Measurements from ENCODE around the gene IFI35. TPM values are rescaled to one million over a fixed set of nuclear protein-coding genes. Genes with fewer than 3 reads are reported as not detected.

Gene IFI35
- total RNA-seq, 5 donors from 2014 or later (not counting 1 experiment from before 2014, with no cell fraction given): 27.0 to 44.6 (median 34.1) TPM

DNA sequence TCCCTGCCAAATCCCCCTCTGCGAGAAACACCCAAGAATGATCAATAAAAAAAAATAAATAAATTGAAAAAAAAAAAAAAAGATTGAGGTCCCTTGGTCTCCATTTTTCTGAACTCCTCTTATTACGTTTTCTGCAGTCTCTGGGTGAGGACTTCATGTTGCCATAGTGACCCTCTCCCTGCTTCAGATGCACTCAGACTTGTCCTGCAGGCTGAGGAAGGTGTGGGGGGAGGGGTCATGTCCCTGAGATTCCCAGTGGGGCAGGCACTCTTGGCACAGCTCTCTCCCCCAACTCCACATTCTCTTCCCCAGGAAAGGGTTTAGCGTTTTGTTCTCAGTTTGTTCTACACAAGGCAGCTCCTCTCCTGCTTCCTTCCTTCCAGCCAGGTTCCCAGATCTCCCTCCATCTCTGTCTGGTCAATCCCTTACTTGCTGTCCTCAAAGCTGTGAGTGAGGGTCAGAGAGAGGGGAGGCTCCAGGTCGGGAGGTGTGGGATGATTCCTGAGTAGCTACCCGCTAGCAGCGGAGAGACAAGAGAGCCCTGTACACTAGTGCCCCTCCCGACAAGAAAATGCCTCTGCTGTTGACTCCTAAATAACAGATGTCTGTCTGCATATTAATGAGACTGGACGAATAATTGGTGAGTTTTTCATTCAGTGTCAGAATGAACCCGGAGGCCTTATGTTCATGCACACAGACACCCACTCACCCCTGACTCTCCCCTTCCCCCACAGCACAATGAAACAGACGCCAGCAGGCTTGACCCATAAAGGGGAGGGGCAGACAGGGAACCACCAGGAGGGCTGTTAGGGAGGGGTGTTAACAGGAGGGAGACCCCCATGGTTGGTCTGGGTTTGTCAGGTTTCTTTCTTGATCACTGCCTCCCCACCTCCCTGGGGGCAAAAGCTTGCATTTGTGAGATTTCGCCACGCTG, 27.6 kb downstream of the IFI35 start:
- 80% methylated on average over 7 of the region's 12 CpGs for WGBS (ENCODE audit: insufficient coverage)
- Mint-ChIP-seq H3K27me3 (no peaks in the 10 kb centered on the region), H3K4me3 (no peak overlapping the region), H3K4me1 (no peaks in the 10 kb centered on the region), H3K27ac (no peak overlapping the region), H3K36me3 (no peaks in the 10 kb centered on the region), H3K9me3 (no peaks in the 10 kb centered on the region)
- Histone ChIP-seq H3K27ac (ENCODE audit: low read length) (no peak overlapping the region), H3K4me1 (ENCODE audit: control insufficient read depth in 1 of 2, extremely low read depth in 1 of 2, insufficient read depth in 2 of 2, low read length in 2 of 2) (no peaks in the 10 kb centered on the region), H3K27me3 (replicated peaks in 1 of 2; ENCODE audit: control insufficient read depth in 2 of 2, extremely low read depth in 1 of 2, insufficient read depth in 2 of 2, low read length in 1 of 2) (no peaks in the 10 kb centered on the region), H3K9me3 (no peaks in the 10 kb centered on the region), H3K4me3 (ENCODE audit: control insufficient read depth in 1 of 2, extremely low read depth in 1 of 2, low read length in 1 of 2) (no peak overlapping the region), H3K36me3 (ENCODE audit: control insufficient read depth in 2 of 2, extremely low read depth in 1 of 2, insufficient read depth in 1 of 2, low read length in 1 of 2) (no peaks in the 10 kb centered on the region)
- ChIA-PET POLR2A (interaction anchor here in 1 of 2 donors (0.7 kb wide), 1 partner anchor 358 kb away, joined by 7 read pairs; no protein-coding TSS in a partner anchor), CTCF (interaction anchor here in 1 of 2 donors (0.6 kb wide), 1 partner anchor 114 kb away, joined by 3 read pairs; no protein-coding TSS in a partner anchor)
- no peak for ATAC-seq (replicated peaks in 1 of 4)
- no peak for DNase-seq

GRCh38 chr17:43034894-43035293, 28.3 kb downstream of the IFI35 start:
- Mint-ChIP-seq H3K4me3 (no peak overlapping the region), H3K9me3 (no peaks in the 10 kb centered on the region), H3K27ac (no peak overlapping the region), H3K36me3 (no peaks in the 10 kb centered on the region), H3K4me1 (no peaks in the 10 kb centered on the region), H3K27me3 (no peaks in the 10 kb centered on the region)
- CTCF ChIA-PET: interaction anchor here in 1 of 2 donors (0.6 kb wide), 1 partner anchor 113 kb away, joined by 3 read pairs; no protein-coding TSS in a partner anchor
- H3K27ac ChIP-seq (ENCODE audit: low read length): no peak overlapping the region
- DNase-seq (no peak), ATAC-seq (replicated peaks in 1 of 4) (no peak)
- 94% methylated on average over 3 of the region's 3 CpGs for WGBS (ENCODE audit: insufficient coverage)
- no peaks in the 10 kb centered on the region for H3K4me1 ChIP-seq (ENCODE audit: control insufficient read depth in 1 of 2, extremely low read depth in 1 of 2, insufficient read depth in 2 of 2, low read length in 2 of 2)
- H3K27me3 ChIP-seq (replicated peaks in 1 of 2; ENCODE audit: control insufficient read depth in 2 of 2, extremely low read depth in 1 of 2, insufficient read depth in 2 of 2, low read length in 1 of 2): no peaks in the 10 kb centered on the region
- POLR2A ChIA-PET: no interaction called here
- no peak overlapping the region for H3K4me3 ChIP-seq (ENCODE audit: control insufficient read depth in 1 of 2, extremely low read depth in 1 of 2, low read length in 1 of 2)
- no peaks in the 10 kb centered on the region for H3K9me3 ChIP-seq
- no peaks in the 10 kb centered on the region for H3K36me3 ChIP-seq (ENCODE audit: control insufficient read depth in 2 of 2, extremely low read depth in 1 of 2, insufficient read depth in 1 of 2, low read length in 1 of 2)

- ChIA-PET CTCF (no interaction called here), POLR2A (no interaction called here)
- no peaks in the 10 kb centered on the region for H3K27me3 Mint-ChIP-seq
- Histone ChIP-seq H3K27ac (ENCODE audit: low read length) (no peak overlapping the region), H3K4me3 (ENCODE audit: control insufficient read depth in 1 of 2, extremely low read depth in 1 of 2, low read length in 1 of 2) (no peak overlapping the region), H3K4me1 (ENCODE audit: control insufficient read depth in 1 of 2, extremely low read depth in 1 of 2, insufficient read depth in 2 of 2, low read length in 2 of 2) (no peaks in the 10 kb centered on the region), H3K36me3 (ENCODE audit: control insufficient read depth in 2 of 2, extremely low read depth in 1 of 2, insufficient read depth in 1 of 2, low read length in 1 of 2) (no peaks in the 10 kb centered on the region), H3K27me3 (replicated peaks in 1 of 2; ENCODE audit: control insufficient read depth in 2 of 2, extremely low read depth in 1 of 2, insufficient read depth in 2 of 2, low read length in 1 of 2) (no peaks in the 10 kb centered on the region), H3K9me3 (no peaks in the 10 kb centered on the region)
- ATAC-seq (replicated peaks in 1 of 4) (no peak), DNase-seq (no peak)
- no peaks in the 10 kb centered on the region for H3K9me3 Mint-ChIP-seq
- WGBS (ENCODE audit: insufficient coverage): no CpG with 5 or more reads among the region's 2 CpGs
- H3K4me1 Mint-ChIP-seq: no peaks in the 10 kb centered on the region
- no peaks in the 10 kb centered on the region for H3K36me3 Mint-ChIP-seq
- no peak overlapping the region for H3K27ac Mint-ChIP-seq
- no peak overlapping the region for H3K4me3 Mint-ChIP-seq
These were observed 33.1 kb downstream of the IFI35 start for GRCh38 chr17:43039646-43040045.

DNA sequence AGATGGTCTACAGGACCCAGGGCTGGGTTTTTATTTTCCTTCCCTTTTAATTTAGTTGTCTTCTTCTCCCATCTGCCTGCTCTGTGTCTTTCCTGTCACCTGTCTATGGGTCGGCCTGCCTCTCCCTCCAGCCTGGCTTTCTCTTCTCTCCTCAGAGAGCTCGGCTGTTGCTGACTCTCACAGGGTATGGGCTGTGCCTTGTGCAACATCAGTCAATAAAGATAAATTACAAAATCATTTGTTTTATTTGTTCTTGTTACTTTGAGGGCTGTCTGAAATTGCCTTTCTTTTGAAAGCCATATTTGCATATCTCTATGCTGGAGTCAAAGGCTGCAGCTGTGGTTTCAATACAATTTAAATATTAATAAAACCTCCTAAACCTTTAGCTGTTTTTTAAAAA, 34.1 kb downstream of the IFI35 start:
- no peak overlapping the region for H3K27ac Mint-ChIP-seq
- no peak overlapping the region for H3K4me3 Mint-ChIP-seq
- H3K4me1 ChIP-seq (ENCODE audit: control insufficient read depth in 1 of 2, extremely low read depth in 1 of 2, insufficient read depth in 2 of 2, low read length in 2 of 2): no peaks in the 10 kb centered on the region
- no peak overlapping the region for H3K4me3 ChIP-seq (ENCODE audit: control insufficient read depth in 1 of 2, extremely low read depth in 1 of 2, low read length in 1 of 2)
- no peaks in the 10 kb centered on the region for H3K27me3 Mint-ChIP-seq
- H3K4me1 Mint-ChIP-seq: no peaks in the 10 kb centered on the region
- no peaks in the 10 kb centered on the region for H3K9me3 ChIP-seq
- no peak overlapping the region for H3K27ac ChIP-seq (ENCODE audit: low read length)
- H3K36me3 Mint-ChIP-seq: no peaks in the 10 kb centered on the region
- no peaks in the 10 kb centered on the region for H3K27me3 ChIP-seq (replicated peaks in 1 of 2; ENCODE audit: control insufficient read depth in 2 of 2, extremely low read depth in 1 of 2, insufficient read depth in 2 of 2, low read length in 1 of 2)
- 100% methylated on average over 1 of the region's 2 CpGs for WGBS (ENCODE audit: insufficient coverage)
- DNase-seq (no peak), ATAC-seq (replicated peaks in 1 of 4) (no peak)
- no peaks in the 10 kb centered on the region for H3K36me3 ChIP-seq (ENCODE audit: control insufficient read depth in 2 of 2, extremely low read depth in 1 of 2, insufficient read depth in 1 of 2, low read length in 1 of 2)
- no peaks in the 10 kb centered on the region for H3K9me3 Mint-ChIP-seq
- CTCF ChIA-PET: no interaction called here
- POLR2A ChIA-PET: no interaction called here

GRCh38 chr17:43042025-43042628, 35.5 kb downstream of the IFI35 start:
- H3K9me3 ChIP-seq: no peaks in the 10 kb centered on the region
- no peak overlapping the region for H3K27ac Mint-ChIP-seq
- ChIA-PET POLR2A (no interaction called here), CTCF (no interaction called here)
- no peak overlapping the region for H3K27ac ChIP-seq (ENCODE audit: low read length)
- H3K4me1 ChIP-seq (ENCODE audit: control insufficient read depth in 1 of 2, extremely low read depth in 1 of 2, insufficient read depth in 2 of 2, low read length in 2 of 2): no peaks in the 10 kb centered on the region
- H3K36me3 Mint-ChIP-seq: no peaks in the 10 kb centered on the region
- H3K9me3 Mint-ChIP-seq: no peaks in the 10 kb centered on the region
- ATAC-seq (replicated peaks in 1 of 4) (no peak), DNase-seq (no peak)
- no peak overlapping the region for H3K4me3 ChIP-seq (ENCODE audit: control insufficient read depth in 1 of 2, extremely low read depth in 1 of 2, low read length in 1 of 2)
- no peaks in the 10 kb centered on the region for H3K27me3 Mint-ChIP-seq
- H3K36me3 ChIP-seq (ENCODE audit: control insufficient read depth in 2 of 2, extremely low read depth in 1 of 2, insufficient read depth in 1 of 2, low read length in 1 of 2): no peaks in the 10 kb centered on the region
- H3K27me3 ChIP-seq (replicated peaks in 1 of 2; ENCODE audit: control insufficient read depth in 2 of 2, extremely low read depth in 1 of 2, insufficient read depth in 2 of 2, low read length in 1 of 2): no peaks in the 10 kb centered on the region
- WGBS (ENCODE audit: insufficient coverage): 100% methylated on average over 3 of the region's 5 CpGs
- H3K4me1 Mint-ChIP-seq: no peaks in the 10 kb centered on the region
- H3K4me3 Mint-ChIP-seq: no peak overlapping the region

DNA sequence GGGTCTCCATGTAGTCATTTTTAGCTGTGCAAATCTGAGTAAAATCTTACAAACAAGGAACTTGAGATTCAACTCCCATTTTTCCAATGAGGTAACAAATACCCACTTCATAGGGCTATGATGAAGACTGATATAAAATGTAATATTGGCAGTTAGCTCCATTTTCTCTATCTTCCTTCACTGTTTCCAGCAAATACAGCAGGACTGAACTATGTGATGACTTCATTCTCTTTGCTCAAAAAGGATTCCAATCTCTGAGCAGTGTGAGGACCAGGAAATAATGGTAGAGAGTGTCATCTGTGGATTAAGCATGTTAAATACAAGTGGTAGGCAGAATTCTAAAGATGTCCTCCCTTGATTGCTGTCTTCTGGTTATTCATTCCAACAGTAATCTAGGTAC, 36.7 kb downstream of the IFI35 start:
- Mint-ChIP-seq H3K9me3 (no peaks in the 10 kb centered on the region), H3K4me1 (no peaks in the 10 kb centered on the region), H3K4me3 (no peak overlapping the region), H3K27me3 (no peaks in the 10 kb centered on the region), H3K27ac (no peak overlapping the region), H3K36me3 (no peaks in the 10 kb centered on the region)
- Histone ChIP-seq H3K27ac (ENCODE audit: low read length) (no peak overlapping the region), H3K36me3 (ENCODE audit: control insufficient read depth in 2 of 2, extremely low read depth in 1 of 2, insufficient read depth in 1 of 2, low read length in 1 of 2) (no peaks in the 10 kb centered on the region), H3K4me1 (ENCODE audit: control insufficient read depth in 1 of 2, extremely low read depth in 1 of 2, insufficient read depth in 2 of 2, low read length in 2 of 2) (no peaks in the 10 kb centered on the region), H3K4me3 (ENCODE audit: control insufficient read depth in 1 of 2, extremely low read depth in 1 of 2, low read length in 1 of 2) (no peak overlapping the region), H3K9me3 (no peaks in the 10 kb centered on the region), H3K27me3 (replicated peaks in 1 of 2; ENCODE audit: control insufficient read depth in 2 of 2, extremely low read depth in 1 of 2, insufficient read depth in 2 of 2, low read length in 1 of 2) (no peaks in the 10 kb centered on the region)
- DNase-seq (no peak), ATAC-seq (replicated peaks in 1 of 4) (no peak)
- ChIA-PET POLR2A (no interaction called here), CTCF (no interaction called here)
